Measurements from ENCODE around the gene CCM2. TPM values are rescaled to one million over a fixed set of nuclear protein-coding genes. Genes with fewer than 3 reads are reported as not detected.
"Not testable (repeated sequence)": the region's sequence is repeated elsewhere in the genome, so short reads cannot be mapped to it uniquely, and the experiment has no call there.

The CCM2 gene
- total and polyA plus RNA-seq, 10 donors, result 67.8 to 108 (median 83.8) TPM

DNA sequence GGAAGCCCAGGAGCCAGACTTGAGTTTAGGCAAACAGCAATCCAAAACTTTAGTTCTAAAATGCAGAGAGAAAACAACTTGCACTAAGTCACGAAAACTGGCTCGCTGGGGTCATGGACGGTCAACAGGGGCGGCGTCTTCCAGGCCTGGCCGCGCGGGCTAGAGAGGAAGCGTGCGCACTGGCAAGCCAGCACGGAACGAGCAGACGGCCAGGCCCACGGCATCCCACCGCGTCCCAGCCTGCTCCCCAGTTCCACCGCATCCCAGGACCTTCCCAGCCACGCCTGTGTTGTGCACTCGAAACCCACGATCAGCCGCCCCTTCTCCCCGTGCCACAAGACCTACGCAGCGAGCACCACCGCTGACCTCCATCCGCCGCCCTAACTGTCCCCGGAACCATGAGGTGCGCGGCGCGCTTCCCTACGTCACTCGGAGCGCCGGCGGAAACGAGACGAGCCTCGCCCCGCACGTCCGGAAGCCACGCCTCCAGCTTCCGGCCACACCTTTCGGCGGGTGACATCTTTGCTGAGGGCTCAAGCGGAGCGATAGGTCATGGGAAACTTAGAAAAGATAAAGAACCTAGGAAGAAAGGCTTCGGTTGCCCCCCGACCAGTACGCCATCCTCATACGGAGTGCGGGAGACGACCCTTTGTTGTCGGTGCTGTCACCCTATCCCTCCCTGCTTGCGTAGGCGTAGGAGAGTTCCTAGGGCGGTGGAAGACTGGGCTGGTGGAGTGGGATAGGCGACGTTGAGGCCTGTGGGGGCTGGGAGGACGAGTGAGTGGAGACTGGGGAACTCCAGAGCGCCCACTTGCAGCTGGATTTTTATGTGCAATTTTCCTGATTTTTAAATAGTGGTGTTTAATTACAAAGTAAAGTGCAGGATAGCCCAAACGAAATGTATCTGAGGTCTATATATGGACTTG, 111.6 kb downstream of the CCM2 start, which contains the start of gene TBRG4:
TSS of gene TBRG4 (minus strand) at position 400 of the 926 bp plus-strand sequence. CDS start 2,460 bp downstream, outside the sequence.
- H3K36me3 ChIP-seq, result peaks cover 5 to 31% (median 27%) of the 10 kb centered on the region in 6 donors
- peaks cover 33 to 57% (median 52%) of the 10 kb centered on the region in 6 donors for H3K4me1 ChIP-seq
- H3K27me3 ChIP-seq (replicated peaks in 1 of 7), result no peaks in the 10 kb centered on the region
- H3K4me3 ChIP-seq, result peak within 1 kb of the TSS; percentile 82 to 95 (median 88)
- peak; percentile 99 for DNase-seq
- intact Hi-C loops (cut with DNase I; ENCODE audit: low total_unique reads), result loop anchor here (10.0 kb wide), 1 partner anchor 107 kb away; the partner anchor contains the start of gene CCM2
- peak within 1 kb of the TSS; percentile 89 to 97 (median 93) for H3K27ac ChIP-seq
- no peaks in the 10 kb centered on the region for H3K9me3 ChIP-seq
- 0 to 1% (median 0%) methylated on average over 60 to 64 of the region's 64 CpGs for WGBS, 5 donors
- TF ChIP-seq, protein P1, sequence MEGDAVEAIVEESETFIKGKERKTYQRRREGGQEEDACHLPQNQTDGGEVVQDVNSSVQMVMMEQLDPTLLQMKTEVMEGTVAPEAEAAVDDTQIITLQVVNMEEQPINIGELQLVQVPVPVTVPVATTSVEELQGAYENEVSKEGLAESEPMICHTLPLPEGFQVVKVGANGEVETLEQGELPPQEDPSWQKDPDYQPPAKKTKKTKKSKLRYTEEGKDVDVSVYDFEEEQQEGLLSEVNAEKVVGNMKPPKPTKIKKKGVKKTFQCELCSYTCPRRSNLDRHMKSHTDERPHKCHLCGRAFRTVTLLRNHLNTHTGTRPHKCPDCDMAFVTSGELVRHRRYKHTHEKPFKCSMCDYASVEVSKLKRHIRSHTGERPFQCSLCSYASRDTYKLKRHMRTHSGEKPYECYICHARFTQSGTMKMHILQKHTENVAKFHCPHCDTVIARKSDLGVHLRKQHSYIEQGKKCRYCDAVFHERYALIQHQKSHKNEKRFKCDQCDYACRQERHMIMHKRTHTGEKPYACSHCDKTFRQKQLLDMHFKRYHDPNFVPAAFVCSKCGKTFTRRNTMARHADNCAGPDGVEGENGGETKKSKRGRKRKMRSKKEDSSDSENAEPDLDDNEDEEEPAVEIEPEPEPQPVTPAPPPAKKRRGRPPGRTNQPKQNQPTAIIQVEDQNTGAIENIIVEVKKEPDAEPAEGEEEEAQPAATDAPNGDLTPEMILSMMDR (IDR thresholded peaks at IDR 0.05 in 8 of 11, conservative IDR thresholded peaks at IDR 0.05 in 3 of 11), result peak in 5 of 11 experiments; percentile 15 to 43 (median 27)
- TF ChIP-seq POLR2AphosphoS5 (IDR thresholded peaks at IDR 0.05) (peak; percentile 99 to 100 (median 99)), POLR2A (IDR thresholded peaks at IDR 0.05) (peak; percentile 55 to 86 (median 68))

DNA sequence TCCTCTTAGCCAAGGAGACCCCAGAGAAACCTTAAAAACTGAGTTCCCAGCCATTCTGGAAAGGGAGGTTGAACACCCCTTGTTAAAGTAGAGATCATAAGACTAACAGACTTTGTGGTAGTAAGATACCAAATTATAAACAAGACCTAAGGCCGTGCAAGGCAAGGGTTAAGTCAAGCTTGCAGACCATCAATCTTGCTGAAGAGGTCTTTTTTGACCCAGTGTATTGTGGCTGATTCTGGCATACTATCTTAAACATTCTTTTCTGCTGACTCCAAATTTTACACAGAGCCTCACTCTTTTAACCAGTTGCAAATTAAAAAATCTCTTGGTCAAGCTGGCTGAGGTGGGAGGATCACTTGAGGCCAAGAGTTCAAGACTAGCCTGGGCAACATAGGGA, 112.6 kb downstream of the CCM2 start:
- Histone ChIP-seq H3K4me1 (peaks cover 27 to 46% (median 41%) of the 10 kb centered on the region in 6 donors), H3K9me3 (no peaks in the 10 kb centered on the region), H3K4me3 (no peak overlapping the region), H3K27ac (peak overlapping the region in 7 of 8 donors; percentile 89 to 97 (median 94)), H3K27me3 (replicated peaks in 1 of 7) (no peaks in the 10 kb centered on the region), H3K36me3 (peaks cover 5 to 20% (median 16%) of the 10 kb centered on the region in 6 donors)
- no peak for DNase-seq
- intact Hi-C loops (cut with DNase I; ENCODE audit: low total_unique reads), result loop anchor here (10.0 kb wide), 1 partner anchor 108 kb away; the partner anchor contains the start of gene CCM2
- TF ChIP-seq POLR2AphosphoS5 (IDR thresholded peaks at IDR 0.05), result no peak
- no peak for TF ChIP-seq POLR2A (IDR thresholded peaks at IDR 0.05)
- TF ChIP-seq, protein P1 (IDR thresholded peaks at IDR 0.05 in 8 of 11, conservative IDR thresholded peaks at IDR 0.05 in 3 of 11), result no peak
- WGBS, 5 donors, result 72 to 88% (median 80%) methylated on average over 1 of the region's 1 CpG

DNA sequence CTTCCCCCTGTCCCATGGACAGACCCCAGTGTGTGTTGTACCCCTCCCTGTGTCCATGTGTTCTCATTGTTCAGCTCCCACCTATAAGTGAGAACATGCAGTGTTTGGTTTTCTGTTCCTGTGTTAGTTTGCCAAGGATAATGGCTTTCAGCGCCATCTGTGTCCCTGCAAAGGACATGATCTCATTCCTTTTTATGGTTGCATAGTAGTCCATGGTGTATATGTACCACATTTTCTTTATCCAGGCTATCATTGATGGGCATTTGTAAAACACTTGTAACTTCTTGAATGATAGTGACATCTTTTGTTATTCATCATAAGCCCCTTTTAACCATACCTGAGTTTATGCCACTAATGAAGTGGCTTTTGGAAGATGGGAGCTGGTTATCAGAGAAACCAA, 114.3 kb downstream of the CCM2 start:
- not testable (repeated sequence) for H3K9me3 ChIP-seq; H3K4me3 ChIP-seq; DNase-seq; H3K36me3 ChIP-seq; H3K27me3 ChIP-seq (replicated peaks in 1 of 7); H3K27ac ChIP-seq
- 67 to 90% (median 88%) methylated on average over 1 of the region's 1 CpG for WGBS, 5 donors
- H3K4me1 ChIP-seq, result peaks cover 14 to 30% (median 25%) of the 10 kb centered on the region in 6 donors
- intact Hi-C loops (cut with DNase I; ENCODE audit: low total_unique reads), result loop anchor here (10.0 kb wide), 1 partner anchor 109 kb away; the partner anchor contains the start of gene CCM2

DNA sequence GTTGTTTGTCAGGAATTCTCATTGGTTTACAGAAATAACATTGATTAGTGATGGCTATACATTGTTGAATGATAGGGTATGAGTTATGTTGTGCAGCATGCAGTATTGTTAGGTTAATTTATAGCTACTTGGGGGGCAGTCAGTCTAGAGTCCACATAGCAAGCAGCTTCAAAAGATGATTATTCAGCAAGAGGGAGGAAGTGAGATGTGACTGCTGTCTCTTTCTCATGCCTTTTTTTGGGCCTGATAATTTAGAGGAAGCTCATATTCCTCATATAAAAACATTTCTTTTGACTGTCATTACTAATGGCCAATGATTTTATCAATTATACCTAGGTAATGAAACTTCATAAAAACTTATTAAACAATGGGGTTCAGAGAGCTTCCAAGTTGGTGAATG, 114.9 kb downstream of the CCM2 start:
- intact Hi-C loops (cut with DNase I; ENCODE audit: low total_unique reads), result loop anchor here (10.0 kb wide), 1 partner anchor 110 kb away; the partner anchor contains the start of gene CCM2
- TF ChIP-seq POLR2AphosphoS5 (IDR thresholded peaks at IDR 0.05), result no peak
- TF ChIP-seq POLR2A (IDR thresholded peaks at IDR 0.05), result no peak
- TF ChIP-seq, protein P1 (IDR thresholded peaks at IDR 0.05 in 8 of 11, conservative IDR thresholded peaks at IDR 0.05 in 3 of 11), result no peak
- no peaks in the 10 kb centered on the region for H3K9me3 ChIP-seq
- no peak overlapping the region for H3K27ac ChIP-seq
- H3K27me3 ChIP-seq (replicated peaks in 1 of 7), result no peaks in the 10 kb centered on the region
- H3K36me3 ChIP-seq, result no peaks in the 10 kb centered on the region
- no peak for DNase-seq
- peaks cover 14 to 23% (median 19%) of the 10 kb centered on the region in 6 donors for H3K4me1 ChIP-seq
- H3K4me3 ChIP-seq, result no peak overlapping the region
